OCI-LY1 (cell line): ENCODE measurements around the gene PRKG1.

Source experiments
- CTCF ChIP-seq: fragments of 200-600 bp; sonication (generic), shearing (Covaris generic); IDR thresholded peaks from 2 replicates; pipeline ENCODE4 v1.5.1; 2017; ENCODE audit warnings: mild to moderate bottlenecking, antibody characterized with exemption, low read length, moderate library complexity, mixed read lengths
- EZH2 ChIP-seq: fragments of 200-600 bp; sonication (generic), shearing (Covaris generic); IDR thresholded peaks from 2 replicates; pipeline ENCODE4 v1.8.0; 2017; ENCODE audit warnings: borderline replicate concordance, mixed run types, mild to moderate bottlenecking, antibody characterized with exemption, low read length, moderate library complexity, mixed read lengths

GRCh38 chr10:52347327-52347667 lies 1273.0 kb downstream of the PRKG1 start:
- TF ChIP-seq CTCF (no peak), EZH2 (no peak)
